OCI-LY7 (cell line): ENCODE measurements around the gene DDX54.

Source experiments
- EZH2phosphoT487 ChIP-seq: fragments of 200-600 bp; sonication (generic); IDR thresholded peaks from 2 replicates; pipeline ENCODE4 v1.6.1; 2018; ENCODE audit warnings: low read depth, borderline replicate concordance, mild to moderate bottlenecking, mixed run types, antibody characterized with exemption, low read length, moderate library complexity, mixed read lengths
- TF ChIP-seq, protein P1 (sequence below): fragments of 200-600 bp; sonication (generic); conservative IDR thresholded peaks from 2 replicates; pipeline ENCODE4 v1.5.1; 2014; ENCODE audit warnings: mild to moderate bottlenecking, antibody characterized with exemption, low read length, moderate library complexity, mixed read lengths

DNA sequence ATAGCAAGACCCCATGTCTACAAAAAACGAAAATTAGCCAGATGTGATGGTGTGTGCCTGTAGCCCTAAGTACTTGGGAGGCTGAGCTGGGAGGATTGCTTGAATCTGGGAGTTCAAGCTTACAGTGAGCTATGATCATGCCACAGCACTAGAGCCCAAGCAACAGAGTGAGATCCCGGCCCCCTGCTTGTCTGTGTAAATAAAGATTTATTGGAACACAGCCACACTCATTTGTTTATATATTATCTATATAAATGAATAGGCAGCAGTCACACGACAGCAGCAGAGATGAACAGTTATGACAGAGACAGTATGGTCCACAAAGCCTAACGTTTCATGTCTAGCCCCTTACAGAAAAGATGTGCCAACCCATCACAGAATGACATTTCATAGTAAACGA is 14.8 kb downstream of the DDX54 start:
- TF ChIP-seq, protein P1, sequence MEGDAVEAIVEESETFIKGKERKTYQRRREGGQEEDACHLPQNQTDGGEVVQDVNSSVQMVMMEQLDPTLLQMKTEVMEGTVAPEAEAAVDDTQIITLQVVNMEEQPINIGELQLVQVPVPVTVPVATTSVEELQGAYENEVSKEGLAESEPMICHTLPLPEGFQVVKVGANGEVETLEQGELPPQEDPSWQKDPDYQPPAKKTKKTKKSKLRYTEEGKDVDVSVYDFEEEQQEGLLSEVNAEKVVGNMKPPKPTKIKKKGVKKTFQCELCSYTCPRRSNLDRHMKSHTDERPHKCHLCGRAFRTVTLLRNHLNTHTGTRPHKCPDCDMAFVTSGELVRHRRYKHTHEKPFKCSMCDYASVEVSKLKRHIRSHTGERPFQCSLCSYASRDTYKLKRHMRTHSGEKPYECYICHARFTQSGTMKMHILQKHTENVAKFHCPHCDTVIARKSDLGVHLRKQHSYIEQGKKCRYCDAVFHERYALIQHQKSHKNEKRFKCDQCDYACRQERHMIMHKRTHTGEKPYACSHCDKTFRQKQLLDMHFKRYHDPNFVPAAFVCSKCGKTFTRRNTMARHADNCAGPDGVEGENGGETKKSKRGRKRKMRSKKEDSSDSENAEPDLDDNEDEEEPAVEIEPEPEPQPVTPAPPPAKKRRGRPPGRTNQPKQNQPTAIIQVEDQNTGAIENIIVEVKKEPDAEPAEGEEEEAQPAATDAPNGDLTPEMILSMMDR, result no peak
- no peak for TF ChIP-seq EZH2phosphoT487
